Measurements from ENCODE around the gene CPS1.

The CPS1 gene

DNA sequence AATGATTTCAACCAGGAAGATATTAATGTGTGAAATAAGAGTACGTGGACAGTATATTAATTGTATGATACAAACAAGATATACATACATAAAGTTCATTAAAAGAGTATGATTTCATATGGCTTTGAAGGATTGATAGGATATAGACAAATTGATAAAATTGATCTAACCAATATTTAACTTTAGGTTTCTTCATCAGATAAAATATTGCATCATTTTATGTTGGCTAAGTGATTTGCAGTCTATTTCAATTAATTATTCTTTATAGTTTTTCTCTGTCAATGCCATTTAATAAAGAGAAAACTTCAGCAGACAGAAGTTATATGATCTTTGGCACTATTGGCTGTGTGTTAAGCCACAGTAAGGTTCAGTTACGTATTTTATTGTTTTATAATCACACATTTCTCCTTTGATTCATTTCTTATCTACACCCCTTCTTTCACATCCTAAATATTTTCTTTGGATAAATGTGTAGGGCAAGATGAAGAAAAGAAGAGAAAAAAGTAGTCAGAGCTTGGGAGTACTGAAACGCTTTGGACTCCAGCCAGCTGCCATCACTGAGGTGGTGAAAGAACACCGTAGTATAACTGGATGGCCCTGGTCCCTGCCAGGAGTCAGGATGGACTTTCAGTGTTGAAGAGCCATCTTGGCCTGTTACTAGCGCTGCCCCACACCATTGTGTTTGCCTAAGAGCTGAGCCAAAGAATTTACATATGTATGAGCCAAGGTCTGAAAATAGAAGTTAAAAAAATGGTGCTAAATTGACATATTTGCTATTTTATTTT lies 9.8 kb upstream of the CPS1 start:
- no peak overlapping the region for H3K9ac ChIP-seq (ENCODE audit: insufficient read length, low read depth)
- H3K4me3 ChIP-seq (ENCODE audit: insufficient read length, low read depth), result no peak overlapping the region
- no peak for TF ChIP-seq YY1 (IDR thresholded peaks at IDR 0.05; ENCODE audit: insufficient read depth, insufficient read length)
- no peak for TF ChIP-seq ZNF274 (IDR thresholded peaks at IDR 0.05; ENCODE audit: low read depth, low read length)
- TF ChIP-seq SUZ12 (IDR thresholded peaks at IDR 0.05; ENCODE audit: extremely low read depth, insufficient read depth, insufficient read length), result no peak
- no peaks in the 10 kb centered on the region for H3K27me3 ChIP-seq (ENCODE audit: insufficient read depth, insufficient read length)
- H3K36me3 ChIP-seq (ENCODE audit: insufficient read depth, insufficient read length, low read length), result no peaks in the 10 kb centered on the region
- H3K9me3 ChIP-seq (ENCODE audit: insufficient read depth, low read length), result no peaks in the 10 kb centered on the region
- H3K4me1 ChIP-seq (ENCODE audit: insufficient read depth, insufficient read length), result no peaks in the 10 kb centered on the region
- DNase-seq (ENCODE audit: low read depth, low spot score), result no peak

DNA sequence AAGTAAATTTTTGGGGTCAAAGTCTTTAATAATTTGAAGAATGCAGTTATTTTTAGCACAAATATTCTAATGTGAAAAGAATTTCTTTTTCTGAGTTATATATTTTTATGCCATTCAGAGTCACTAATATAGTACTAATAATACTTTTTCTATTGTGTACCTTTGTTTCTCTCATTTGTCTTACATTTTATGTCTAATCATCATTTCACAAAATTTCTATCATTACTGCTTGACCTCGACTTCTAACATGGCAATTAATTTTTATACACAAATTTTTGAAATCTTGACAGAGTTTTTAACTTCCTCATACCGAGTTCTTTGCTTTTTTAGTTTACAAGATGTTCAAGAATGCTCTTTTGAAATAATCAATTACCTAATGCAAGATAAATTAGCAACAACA lies 8.4 kb upstream of the CPS1 start:
- TF ChIP-seq SUZ12 (IDR thresholded peaks at IDR 0.05; ENCODE audit: extremely low read depth, insufficient read depth, insufficient read length) (no peak), ZNF274 (IDR thresholded peaks at IDR 0.05; ENCODE audit: low read depth, low read length) (no peak), YY1 (IDR thresholded peaks at IDR 0.05; ENCODE audit: insufficient read depth, insufficient read length) (no peak)
- Histone ChIP-seq H3K27me3 (ENCODE audit: insufficient read depth, insufficient read length) (no peaks in the 10 kb centered on the region), H3K4me3 (ENCODE audit: insufficient read length, low read depth) (no peak overlapping the region), H3K4me1 (ENCODE audit: insufficient read depth, insufficient read length) (no peaks in the 10 kb centered on the region), H3K36me3 (ENCODE audit: insufficient read depth, insufficient read length, low read length) (no peaks in the 10 kb centered on the region), H3K9me3 (ENCODE audit: insufficient read depth, low read length) (no peaks in the 10 kb centered on the region), H3K9ac (ENCODE audit: insufficient read length, low read depth) (no peak overlapping the region)
- no peak for DNase-seq (ENCODE audit: low read depth, low spot score)

DNA sequence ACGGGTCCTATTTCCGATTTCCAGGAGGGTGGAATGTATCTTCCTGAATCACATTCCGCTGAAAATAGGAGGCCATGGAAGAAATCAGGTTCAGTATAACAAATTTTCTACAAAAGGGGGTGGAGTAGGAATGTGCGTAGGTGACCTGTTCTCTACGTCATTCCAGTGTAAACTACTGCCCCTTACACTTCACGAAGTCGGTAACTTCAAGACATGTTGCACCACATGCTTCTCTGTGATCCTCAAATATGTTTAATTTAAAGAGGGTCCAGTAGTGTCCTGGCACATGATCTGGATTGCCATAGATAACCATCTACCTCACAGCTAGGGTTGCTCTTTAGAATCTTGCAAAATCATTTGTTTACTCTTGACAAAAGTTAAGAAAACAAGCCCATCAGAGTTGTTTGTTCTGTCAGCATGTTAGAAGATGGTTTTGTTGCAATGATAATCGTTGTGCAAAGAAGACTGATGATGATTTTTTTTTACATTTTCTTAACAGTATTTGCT lies 7.5 kb upstream of the CPS1 start:
- DNase-seq (ENCODE audit: low read depth, low spot score), result no peak
- H3K27me3 ChIP-seq (ENCODE audit: insufficient read depth, insufficient read length), result no peaks in the 10 kb centered on the region
- no peaks in the 10 kb centered on the region for H3K9me3 ChIP-seq (ENCODE audit: insufficient read depth, low read length)
- TF ChIP-seq ZNF274 (IDR thresholded peaks at IDR 0.05; ENCODE audit: low read depth, low read length) (no peak), YY1 (IDR thresholded peaks at IDR 0.05; ENCODE audit: insufficient read depth, insufficient read length) (no peak), SUZ12 (IDR thresholded peaks at IDR 0.05; ENCODE audit: extremely low read depth, insufficient read depth, insufficient read length) (no peak)
- no peaks in the 10 kb centered on the region for H3K4me1 ChIP-seq (ENCODE audit: insufficient read depth, insufficient read length)
- no peaks in the 10 kb centered on the region for H3K36me3 ChIP-seq (ENCODE audit: insufficient read depth, insufficient read length, low read length)
- no peak overlapping the region for H3K9ac ChIP-seq (ENCODE audit: insufficient read length, low read depth)
- H3K4me3 ChIP-seq (ENCODE audit: insufficient read length, low read depth), result no peak overlapping the region

DNA sequence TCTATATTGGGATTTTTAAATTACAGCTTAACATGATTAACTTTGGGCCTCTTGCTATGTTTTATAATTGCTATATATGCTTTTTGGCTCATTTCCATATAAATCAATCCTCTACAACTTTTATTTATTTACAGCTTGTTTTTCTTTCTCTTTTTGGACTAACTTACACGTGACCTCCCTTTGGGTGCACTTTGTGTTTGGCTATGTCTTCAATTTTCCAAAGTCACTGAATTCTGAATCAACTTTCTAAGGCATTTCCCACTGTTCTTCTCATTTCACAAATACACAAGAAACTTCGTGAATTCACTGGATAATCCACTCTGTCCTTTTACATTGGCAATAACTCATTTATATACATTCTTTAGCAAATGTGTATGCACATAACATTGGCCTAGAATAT lies 5.4 kb upstream of the CPS1 start:
- H3K9ac ChIP-seq (ENCODE audit: insufficient read length, low read depth), result no peak overlapping the region

DNA sequence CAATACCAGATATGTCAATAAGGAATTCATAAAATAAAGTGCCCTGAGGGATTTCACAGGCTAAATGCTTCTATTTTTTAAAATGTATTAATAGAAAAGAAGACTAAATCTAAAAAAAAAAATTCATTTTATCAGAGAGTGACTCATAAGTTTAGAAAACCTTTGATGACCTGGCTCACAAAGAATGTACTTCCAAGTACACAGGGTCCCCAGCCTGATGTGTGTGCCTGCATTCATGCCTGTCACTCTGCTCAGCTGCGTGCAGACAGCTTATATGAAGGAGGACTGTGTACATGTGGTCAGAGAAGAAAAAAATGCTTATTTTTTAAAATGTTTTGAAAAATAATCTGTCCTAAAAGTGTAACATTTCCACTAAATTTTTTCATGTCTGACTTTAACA lies 3.0 kb upstream of the CPS1 start:
- Histone ChIP-seq H3K36me3 (ENCODE audit: insufficient read depth, insufficient read length, low read length) (no peaks in the 10 kb centered on the region), H3K9ac (ENCODE audit: insufficient read length, low read depth) (no peak overlapping the region), H3K9me3 (ENCODE audit: insufficient read depth, low read length) (no peaks in the 10 kb centered on the region), H3K4me1 (ENCODE audit: insufficient read depth, insufficient read length) (no peaks in the 10 kb centered on the region), H3K27me3 (ENCODE audit: insufficient read depth, insufficient read length) (no peaks in the 10 kb centered on the region), H3K4me3 (ENCODE audit: insufficient read length, low read depth) (no peak overlapping the region)
- DNase-seq (ENCODE audit: low read depth, low spot score), result no peak
- no peak for TF ChIP-seq YY1 (IDR thresholded peaks at IDR 0.05; ENCODE audit: insufficient read depth, insufficient read length)
- no peak for TF ChIP-seq ZNF274 (IDR thresholded peaks at IDR 0.05; ENCODE audit: low read depth, low read length)
- TF ChIP-seq SUZ12 (IDR thresholded peaks at IDR 0.05; ENCODE audit: extremely low read depth, insufficient read depth, insufficient read length), result no peak

More for the DNA sequence above, 5.4 kb upstream of the CPS1 start:
- Histone ChIP-seq H3K4me3 (ENCODE audit: insufficient read length, low read depth) (no peak overlapping the region), H3K27me3 (ENCODE audit: insufficient read depth, insufficient read length) (no peaks in the 10 kb centered on the region), H3K36me3 (ENCODE audit: insufficient read depth, insufficient read length, low read length) (no peaks in the 10 kb centered on the region), H3K9me3 (ENCODE audit: insufficient read depth, low read length) (no peaks in the 10 kb centered on the region), H3K4me1 (ENCODE audit: insufficient read depth, insufficient read length) (no peaks in the 10 kb centered on the region)
- TF ChIP-seq YY1 (IDR thresholded peaks at IDR 0.05; ENCODE audit: insufficient read depth, insufficient read length) (no peak), ZNF274 (IDR thresholded peaks at IDR 0.05; ENCODE audit: low read depth, low read length) (no peak), SUZ12 (IDR thresholded peaks at IDR 0.05; ENCODE audit: extremely low read depth, insufficient read depth, insufficient read length) (no peak)
- DNase-seq (ENCODE audit: low read depth, low spot score), result no peak

DNA sequence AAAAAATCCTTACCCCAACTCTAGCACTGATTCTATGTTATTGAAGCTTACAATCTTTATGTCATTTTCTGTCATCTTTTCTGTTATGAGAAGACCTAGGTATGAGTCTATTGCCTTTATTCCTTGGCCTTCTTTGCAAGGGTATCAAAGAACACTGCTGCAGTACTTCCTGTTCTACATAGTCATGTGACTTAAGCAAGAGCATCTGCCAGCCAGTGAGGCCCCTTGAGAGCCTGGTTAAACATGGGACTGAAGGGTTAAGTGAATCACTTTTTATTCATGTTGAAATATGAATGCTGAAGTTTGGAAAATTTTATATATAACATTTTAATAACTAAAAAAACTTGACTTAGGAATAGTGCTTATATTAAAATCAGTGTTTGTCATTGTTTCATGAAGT lies 844 bp upstream of the CPS1 start:
- TF ChIP-seq SUZ12 (IDR thresholded peaks at IDR 0.05; ENCODE audit: extremely low read depth, insufficient read depth, insufficient read length), result no peak
- TF ChIP-seq YY1 (IDR thresholded peaks at IDR 0.05; ENCODE audit: insufficient read depth, insufficient read length), result no peak
- no peak for TF ChIP-seq ZNF274 (IDR thresholded peaks at IDR 0.05; ENCODE audit: low read depth, low read length)
- Histone ChIP-seq H3K9ac (ENCODE audit: insufficient read length, low read depth) (no peak overlapping the region), H3K27me3 (ENCODE audit: insufficient read depth, insufficient read length) (no peaks in the 10 kb centered on the region), H3K9me3 (ENCODE audit: insufficient read depth, low read length) (no peaks in the 10 kb centered on the region), H3K4me1 (ENCODE audit: insufficient read depth, insufficient read length) (no peaks in the 10 kb centered on the region), H3K36me3 (ENCODE audit: insufficient read depth, insufficient read length, low read length) (no peaks in the 10 kb centered on the region), H3K4me3 (ENCODE audit: insufficient read length, low read depth) (no peak overlapping the region)
- no peak for DNase-seq (ENCODE audit: low read depth, low spot score)

DNA sequence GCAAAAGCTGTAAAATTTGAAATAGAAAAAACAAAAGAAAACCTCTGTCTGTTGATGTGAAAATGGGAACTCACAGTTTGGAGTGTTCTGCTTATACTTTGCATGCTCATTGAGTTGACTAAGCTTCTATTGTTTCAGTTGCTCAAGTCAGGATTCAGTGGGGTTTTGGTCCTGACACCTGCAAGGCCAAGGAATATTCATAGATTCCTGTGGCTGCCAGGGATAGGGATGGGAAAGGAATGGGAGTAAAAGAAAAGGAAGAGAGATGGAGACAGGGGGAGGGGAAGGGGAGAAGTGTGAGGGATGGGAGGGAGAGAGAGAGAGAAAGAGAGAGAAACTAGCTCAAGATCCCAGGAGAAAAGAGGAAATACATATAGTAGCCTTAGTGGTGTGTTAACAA lies 1.3 kb downstream of the CPS1 start:
- DNase-seq (ENCODE audit: low read depth, low spot score), result peak; percentile 63
- H3K36me3 ChIP-seq (ENCODE audit: insufficient read depth, insufficient read length, low read length), result no peaks in the 10 kb centered on the region
- no peak overlapping the region for H3K9ac ChIP-seq (ENCODE audit: insufficient read length, low read depth)
- no peaks in the 10 kb centered on the region for H3K9me3 ChIP-seq (ENCODE audit: insufficient read depth, low read length)
- TF ChIP-seq ZNF274 (IDR thresholded peaks at IDR 0.05; ENCODE audit: low read depth, low read length) (no peak), SUZ12 (IDR thresholded peaks at IDR 0.05; ENCODE audit: extremely low read depth, insufficient read depth, insufficient read length) (no peak), YY1 (IDR thresholded peaks at IDR 0.05; ENCODE audit: insufficient read depth, insufficient read length) (no peak)
- H3K4me3 ChIP-seq (ENCODE audit: insufficient read length, low read depth), result no peak overlapping the region
- no peaks in the 10 kb centered on the region for H3K27me3 ChIP-seq (ENCODE audit: insufficient read depth, insufficient read length)
- no peaks in the 10 kb centered on the region for H3K4me1 ChIP-seq (ENCODE audit: insufficient read depth, insufficient read length)
